Fibroblast of villous mesenchyme (primary cell): ENCODE results near the gene CHDH. TPM values are rescaled to one million over a fixed set of nuclear protein-coding genes. Genes with fewer than 3 reads are reported as not detected.

ENCODE experiments used
- DNase-seq: peaks from one replicate; pipeline ENCODE4 v3.0.0-alpha.2; 2010; ENCODE audit warnings: low read depth
- H3K4me3 ChIP-seq: 2 replicates; pipeline ENCODE4 v1.5.1; 2011; ENCODE audit warnings: low read depth, mild to moderate bottlenecking, low read length
- CTCF ChIP-seq: IDR thresholded peaks from 2 replicates; pipeline ENCODE4 v1.5.1; 2012; ENCODE audit warnings: low read depth, mild to moderate bottlenecking, low read length; ENCODE audit not compliant: insufficient read depth
- total RNA-seq: library from RNA; depleted of rRNA; stranded (reverse); fragments of >200 nt; gene quantifications from 2 replicates; pipeline ENCODE4 v1.2.3, GENCODE V29; 2012

The CHDH gene
- total RNA-seq, 1 donor = under 0.01 TPM

- H3K4me3 ChIP-seq = no peak overlapping the region
- no peak for DNase-seq
- TF ChIP-seq CTCF = no peak
These were observed 56.8 kb downstream of the CHDH start for GRCh38 chr3:53789459-53789858.

- no peak for DNase-seq
- TF ChIP-seq CTCF = no peak
These were observed 58.2 kb downstream of the CHDH start for GRCh38 chr3:53788038-53788437.

DNA sequence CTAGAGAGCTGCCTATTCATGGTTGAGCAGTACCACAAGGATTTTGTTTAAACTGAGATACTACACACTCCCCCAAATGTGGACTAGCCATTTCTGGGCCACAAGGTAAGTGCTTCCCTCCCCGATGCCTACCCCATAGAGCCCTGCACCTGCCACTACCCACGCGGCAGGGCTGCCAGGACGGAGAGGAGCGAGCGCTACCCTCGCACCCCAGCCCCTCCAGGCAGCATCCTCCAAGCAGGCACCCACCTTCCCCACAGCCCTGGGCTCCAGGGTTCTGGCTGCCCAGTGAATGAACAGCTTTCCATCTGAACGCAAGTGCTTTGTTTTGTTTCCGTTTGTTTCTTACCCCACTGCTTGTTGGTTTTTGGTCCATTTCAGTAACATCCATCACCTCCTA lies 59.2 kb downstream of the CHDH start:
- DNase-seq = no peak
- no peak for TF ChIP-seq CTCF
- no peak overlapping the region for H3K4me3 ChIP-seq

More at GRCh38 chr3:53788038-53788437, 58.2 kb downstream of the CHDH start:
- no peak overlapping the region for H3K4me3 ChIP-seq

- no peak overlapping the region for H3K4me3 ChIP-seq
- no peak for TF ChIP-seq CTCF
These were observed 65.4 kb downstream of the CHDH start for GRCh38 chr3:53780806-53781205.

DNA sequence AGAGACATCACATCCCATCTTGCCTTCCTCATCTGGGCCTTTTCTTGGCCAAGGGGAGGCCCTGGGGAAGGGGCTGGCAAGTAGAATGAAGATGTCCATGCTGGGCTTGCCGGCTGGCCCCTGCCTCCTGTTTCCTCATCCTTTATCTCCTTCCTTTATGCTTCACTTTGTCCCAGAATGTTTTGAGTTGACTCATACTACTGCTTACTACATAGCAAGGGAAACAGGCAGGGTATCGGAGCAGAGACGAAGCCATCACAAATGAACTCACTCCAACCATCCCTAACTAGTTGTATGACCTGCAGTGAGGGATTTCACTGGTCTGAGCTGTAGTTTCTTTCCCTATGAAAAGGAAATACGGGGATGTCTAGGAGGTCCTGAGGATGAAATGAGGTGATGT lies 66.0 kb downstream of the CHDH start:
- TF ChIP-seq CTCF = no peak
- no peak overlapping the region for H3K4me3 ChIP-seq
- DNase-seq = no peak

More at GRCh38 chr3:53780806-53781205, 65.4 kb downstream of the CHDH start:
- DNase-seq = no peak

GRCh38 chr3:53778153-53778552 lies 68.1 kb downstream of the CHDH start:
- no peak for DNase-seq
- no peak overlapping the region for H3K4me3 ChIP-seq
- TF ChIP-seq CTCF = no peak

GRCh38 chr3:53777468-53777867 lies 68.8 kb downstream of the CHDH start:
- DNase-seq = no peak

More at GRCh38 chr3:53777468-53777867, 68.8 kb downstream of the CHDH start:
- no peak for TF ChIP-seq CTCF
- H3K4me3 ChIP-seq = no peak overlapping the region
